Activated CD8-positive, alpha-beta memory T cell treated with anti-CD3 and anti-CD28 coated beads for 4 hours (primary cell): ENCODE results near the gene BRWD1.

Experiments
- DNase-seq, 2 donors: peaks; one replicate each; pipeline ENCODE4 v3.0.0-alpha.2; 2020; ENCODE audit warnings: low read depth in 2 of 2

BRWD1 gene

GRCh38 chr21:39313571-39314142, at the start of gene BRWD1:
TSS of gene BRWD1 (minus strand) at chr21:39313632. CDS start at chr21:39313491, 141 bp downstream.
- peak; percentile 50 for DNase-seq

- no peak for DNase-seq
These were observed 49.3 kb upstream of the BRWD1 start for GRCh38 chr21:39362733-39363132.

DNA sequence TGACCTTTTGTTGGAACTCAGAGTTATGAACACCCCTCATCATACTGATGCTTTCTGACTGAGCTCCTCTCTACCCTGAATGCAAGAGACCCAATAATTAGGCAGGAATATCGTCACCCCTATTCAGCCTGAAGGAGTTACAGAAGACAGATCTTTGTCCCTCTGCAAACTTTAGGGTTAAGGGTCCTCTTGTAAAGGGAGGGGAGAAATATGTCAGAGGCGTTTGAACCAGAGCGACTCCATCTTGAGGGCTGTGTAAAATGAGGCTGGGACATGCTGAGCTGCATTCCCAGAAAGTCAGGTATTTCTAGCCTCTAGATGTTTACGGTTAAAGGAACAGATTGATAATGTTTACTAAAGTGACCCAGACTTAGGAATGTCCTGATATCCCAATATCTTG, 46.0 kb upstream of the BRWD1 start:
- DNase-seq: no peak

- DNase-seq: no peak
These were observed 39.9 kb upstream of the BRWD1 start for GRCh38 chr21:39353295-39353694.

DNA sequence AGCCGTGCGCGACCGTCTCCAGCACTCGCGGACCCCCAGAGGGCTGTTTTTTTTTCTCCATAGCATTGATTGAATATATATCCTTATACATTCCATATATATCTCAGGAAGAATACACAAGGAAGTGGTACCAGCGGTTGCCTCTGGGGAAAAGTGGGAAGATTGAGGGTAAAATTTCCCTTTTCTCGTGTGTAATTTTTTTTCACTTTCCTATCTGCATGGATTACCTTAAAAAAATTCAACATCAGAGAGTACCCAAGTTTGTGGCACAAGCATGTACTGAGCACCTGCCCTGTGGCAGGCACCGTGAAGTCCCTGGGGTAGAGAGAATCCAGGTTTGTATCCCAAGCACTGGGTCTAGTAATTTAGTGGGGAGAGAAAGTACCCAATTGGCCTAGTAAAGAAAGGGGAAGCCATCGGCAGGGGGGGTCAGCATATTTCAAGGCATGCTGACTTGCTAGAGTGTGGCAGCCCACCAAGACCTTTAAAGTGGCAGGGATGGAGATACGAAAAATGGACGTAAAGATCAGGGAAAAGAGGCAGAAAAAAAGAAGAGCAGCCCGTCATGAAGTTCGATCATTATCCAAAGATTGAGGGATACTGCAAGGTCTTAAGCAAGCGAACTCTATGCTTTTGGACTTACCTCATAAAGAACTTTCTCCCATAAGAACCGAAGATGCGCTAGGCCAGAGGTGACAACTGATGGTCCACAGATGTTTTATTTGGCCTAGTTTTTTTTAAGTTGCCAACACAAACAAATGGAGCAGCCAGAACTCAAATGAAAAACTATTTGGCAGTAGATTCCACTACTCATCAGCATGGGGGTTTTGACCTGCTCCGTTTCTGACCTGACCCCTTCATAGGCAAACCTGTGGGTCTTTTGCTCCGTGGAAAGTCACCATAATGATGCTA, 36.9 kb upstream of the BRWD1 start:
- no peak for DNase-seq

DNA sequence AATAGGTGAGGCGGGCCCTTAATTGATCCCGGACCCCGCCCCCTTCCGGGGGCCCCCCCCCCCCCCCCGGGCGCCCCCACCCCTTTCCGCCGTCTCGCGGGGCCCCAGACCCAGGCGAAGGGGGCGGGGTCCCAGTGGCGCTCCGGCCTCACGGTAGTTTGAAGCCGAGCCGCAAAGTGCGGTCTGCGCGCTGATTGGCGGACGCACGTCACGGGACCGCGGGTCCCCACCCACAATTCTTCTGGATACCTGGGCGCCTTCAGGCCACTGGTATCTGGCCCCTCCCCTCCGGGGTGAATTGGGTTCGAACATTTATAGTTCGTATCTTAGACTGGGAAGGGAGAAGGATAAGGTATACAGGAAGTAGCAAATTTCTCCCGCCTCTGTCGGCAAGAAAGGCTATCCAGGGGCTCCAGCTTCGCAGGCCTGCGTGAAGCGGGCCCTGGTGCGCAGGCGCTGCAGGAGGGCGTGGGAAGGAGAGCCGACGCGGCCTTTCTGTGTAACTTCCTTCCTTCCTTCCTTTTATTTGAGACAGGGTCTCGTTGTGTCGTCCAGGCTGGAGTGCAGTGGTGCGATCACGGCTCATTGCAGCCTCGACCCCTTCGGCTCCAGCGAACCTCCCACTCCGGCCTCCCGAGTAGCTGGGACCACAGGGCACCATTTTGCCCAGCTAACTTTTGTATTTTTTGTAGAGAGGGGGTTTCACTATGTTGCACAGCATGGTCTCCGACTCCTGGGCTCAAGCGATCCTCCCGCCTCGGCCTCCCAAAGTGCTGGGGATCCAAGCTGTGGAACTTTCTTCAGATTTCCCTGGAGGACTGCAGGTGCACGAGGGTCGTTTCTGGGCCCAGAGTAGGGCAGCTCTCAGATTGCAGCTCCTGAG, 36.0 kb upstream of the BRWD1 start:
- peak; percentile 90 to 95 for DNase-seq

DNA sequence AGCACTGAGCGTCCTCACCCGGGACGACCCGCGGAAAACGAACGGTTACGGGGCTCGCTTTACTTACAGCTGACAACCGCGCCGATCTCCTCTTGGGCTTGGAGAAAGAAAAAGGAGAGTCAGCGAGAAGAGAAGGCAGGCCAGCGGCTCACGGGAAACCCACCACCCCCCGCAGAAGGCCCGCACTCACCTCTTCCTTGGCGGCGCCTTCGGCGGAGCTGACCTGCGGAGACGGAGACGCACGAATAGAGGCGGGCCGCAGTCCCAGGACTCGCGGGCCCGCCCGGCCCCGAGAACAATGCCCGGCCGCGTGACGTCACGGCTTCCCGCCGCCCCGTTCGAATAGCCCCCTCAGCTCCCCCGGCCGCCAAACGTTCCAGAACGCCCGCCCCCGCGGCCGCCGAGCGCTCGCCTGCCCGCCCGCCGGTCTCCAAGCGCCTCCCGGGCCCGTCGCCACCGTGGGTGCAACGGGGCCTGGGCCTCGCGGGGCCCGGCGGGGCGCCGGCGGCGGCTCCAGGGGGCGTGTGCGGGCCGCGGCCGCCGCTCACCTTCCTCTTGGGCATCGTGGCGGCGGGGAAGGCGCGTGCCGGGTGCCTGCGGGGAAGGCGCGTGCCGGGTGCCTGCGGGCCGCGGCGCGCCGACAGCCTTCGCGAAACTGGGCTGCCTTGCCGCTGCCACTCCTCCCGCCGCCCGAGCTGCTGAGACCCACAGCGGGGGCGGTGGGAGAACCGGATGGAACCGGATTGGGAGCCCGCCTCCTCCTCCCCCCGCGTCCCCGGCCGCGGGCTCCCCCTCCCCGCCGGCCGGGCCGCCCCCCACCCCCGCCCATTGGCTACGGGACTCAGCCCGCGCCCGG, 35.2 kb upstream of the BRWD1 start, which contains the start of gene HMGN1:
Gene HMGN1, minus strand, starts transcription at position 734 of the 856 bp plus-strand sequence. Its CDS starts 171 bp downstream, at position 563.
- DNase-seq: peak; percentile 73 to 82

GRCh38 chr21:39348040-39348354, 34.6 kb upstream of the BRWD1 start:
- no peak for DNase-seq

DNA sequence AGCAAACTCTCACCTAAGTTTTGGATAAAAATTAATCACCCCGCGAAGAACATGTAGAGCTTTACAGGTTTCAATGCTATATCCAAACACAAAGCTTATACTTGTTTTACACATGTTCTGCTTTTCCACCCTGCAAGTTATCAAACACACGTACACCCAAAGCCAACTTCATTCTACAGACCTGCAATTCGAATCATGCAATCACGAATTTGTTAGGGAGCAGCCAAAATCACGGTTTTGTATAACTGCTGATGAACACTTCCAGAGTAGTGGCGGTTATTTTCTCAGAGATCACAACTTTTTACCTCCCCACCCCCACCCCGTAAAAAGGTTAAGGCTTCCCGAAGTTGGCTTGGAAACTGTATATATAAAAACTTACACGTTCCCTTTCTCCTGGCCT, 34.1 kb upstream of the BRWD1 start:
- DNase-seq: no peak

DNA sequence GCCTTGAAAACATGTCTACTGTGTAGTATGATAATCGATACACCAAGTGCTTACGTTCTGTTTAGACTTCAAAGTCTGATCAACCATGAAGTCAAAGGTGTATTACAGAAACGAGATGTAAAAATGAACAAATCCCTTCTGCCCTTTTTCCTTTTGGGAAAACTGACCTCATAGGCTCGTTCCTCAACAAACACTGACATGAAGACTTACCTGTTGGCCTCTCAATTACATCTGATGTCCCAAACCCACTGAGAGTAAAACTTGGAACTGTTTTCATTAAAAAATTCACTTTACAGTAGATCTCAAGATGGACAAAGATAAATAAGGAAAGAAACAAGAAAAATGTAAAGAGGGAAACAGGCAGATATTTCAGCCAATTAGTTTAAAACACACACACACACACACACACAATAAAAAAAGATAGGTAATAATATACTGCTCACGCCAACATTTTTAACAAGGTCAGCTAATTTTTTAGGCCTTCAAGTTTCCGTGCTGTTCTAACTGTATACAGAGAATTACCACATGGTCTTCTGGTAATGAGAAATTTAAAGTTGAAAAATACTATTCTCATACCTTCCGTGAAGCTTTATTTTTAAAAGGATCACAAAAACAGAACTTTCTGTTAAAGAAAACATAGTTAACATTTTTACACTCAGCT, 33.4 kb upstream of the BRWD1 start:
- no peak for DNase-seq

DNA sequence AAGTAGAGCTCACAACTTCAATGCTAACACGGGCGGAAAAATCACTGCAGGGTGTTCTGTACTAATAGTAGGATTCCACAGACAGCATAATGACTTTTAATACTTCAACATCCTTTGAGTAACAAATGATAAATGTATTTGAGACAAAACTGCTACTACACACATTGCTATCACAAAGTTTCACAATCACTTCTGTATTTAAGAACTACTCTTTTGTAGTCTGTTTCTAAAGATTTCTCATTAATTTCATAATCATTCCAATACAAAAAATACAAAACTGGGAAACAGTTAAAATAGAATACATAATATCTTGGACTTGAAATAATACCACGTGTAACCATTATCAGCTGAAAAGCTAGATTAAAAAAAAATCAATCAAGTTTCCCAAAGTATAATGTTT, 32.8 kb upstream of the BRWD1 start:
- DNase-seq: no peak

GRCh38 chr21:39345440-39345839, 32.0 kb upstream of the BRWD1 start:
- no peak for DNase-seq

- no peak for DNase-seq
These were observed 31.4 kb upstream of the BRWD1 start for GRCh38 chr21:39344848-39345247.

DNA sequence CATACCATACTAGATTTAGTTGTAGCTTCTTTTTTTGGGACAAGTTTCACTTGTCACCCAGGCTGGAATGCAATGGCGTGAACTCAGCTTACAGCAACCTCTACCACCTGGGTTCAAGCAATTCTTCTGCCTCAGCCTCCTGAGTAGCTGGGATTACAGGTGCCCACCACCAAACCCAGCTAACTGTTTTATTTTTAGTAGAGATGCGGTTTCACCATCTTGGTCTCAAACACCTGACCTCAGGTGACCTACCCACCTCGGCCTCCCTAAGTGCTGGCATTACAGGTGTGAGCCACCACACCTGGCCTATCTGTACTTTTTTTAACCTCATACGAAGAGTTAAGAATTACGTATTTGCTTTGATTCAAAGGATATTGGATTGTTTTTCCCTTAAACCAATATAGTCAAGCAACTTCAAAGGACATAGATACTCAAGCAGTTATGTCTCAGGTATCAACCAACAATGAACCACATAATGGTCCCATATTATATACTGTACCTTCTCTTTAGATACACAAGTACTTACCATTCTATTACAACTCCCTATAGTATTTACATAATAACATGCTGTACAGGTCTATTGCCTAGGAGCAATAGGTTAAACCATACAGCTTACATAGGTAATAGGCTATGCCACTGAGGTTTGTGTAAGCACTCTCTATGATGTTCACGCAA, 28.0 kb upstream of the BRWD1 start:
- no peak for DNase-seq

DNA sequence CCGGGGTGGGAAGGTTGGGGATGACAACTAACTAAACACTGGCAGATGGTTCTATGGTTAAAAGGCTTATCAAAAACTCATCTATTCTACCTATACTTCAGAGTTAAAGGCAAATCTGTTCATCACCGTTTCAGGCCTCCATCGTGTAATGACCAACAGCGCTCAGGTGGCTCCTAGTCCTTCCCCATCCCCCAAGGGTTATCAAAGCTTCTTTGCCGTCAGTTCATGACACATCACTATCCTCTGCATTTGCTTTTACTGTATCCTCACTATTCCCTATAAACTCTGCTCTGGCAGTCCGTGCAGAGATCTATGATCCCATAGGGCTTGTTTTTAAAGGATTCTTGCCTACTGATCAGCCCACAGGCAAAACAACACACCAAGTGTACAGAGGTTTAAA, 27.3 kb upstream of the BRWD1 start:
- no peak for DNase-seq

DNA sequence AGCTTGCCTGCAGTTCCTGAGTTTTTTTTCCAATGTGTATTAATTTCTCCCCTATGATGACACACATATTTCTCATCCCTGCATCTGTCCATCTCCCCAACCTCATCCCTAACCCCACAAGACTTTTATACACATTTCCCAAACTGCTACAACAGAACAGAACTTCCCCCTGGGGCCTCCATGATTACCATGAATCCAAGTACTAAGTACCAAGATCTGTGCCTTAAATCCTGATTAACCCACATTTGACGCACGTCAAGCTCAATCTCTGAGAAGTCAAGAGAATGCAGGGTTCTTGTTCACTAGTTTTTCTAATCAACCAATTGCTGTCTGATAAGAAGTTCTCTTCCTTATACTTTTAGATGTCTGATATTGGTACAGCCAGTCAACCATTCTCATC, 25.8 kb upstream of the BRWD1 start:
- DNase-seq: no peak

GRCh38 chr21:39336457-39337008, 23.1 kb upstream of the BRWD1 start:
- DNase-seq: no peak

DNA sequence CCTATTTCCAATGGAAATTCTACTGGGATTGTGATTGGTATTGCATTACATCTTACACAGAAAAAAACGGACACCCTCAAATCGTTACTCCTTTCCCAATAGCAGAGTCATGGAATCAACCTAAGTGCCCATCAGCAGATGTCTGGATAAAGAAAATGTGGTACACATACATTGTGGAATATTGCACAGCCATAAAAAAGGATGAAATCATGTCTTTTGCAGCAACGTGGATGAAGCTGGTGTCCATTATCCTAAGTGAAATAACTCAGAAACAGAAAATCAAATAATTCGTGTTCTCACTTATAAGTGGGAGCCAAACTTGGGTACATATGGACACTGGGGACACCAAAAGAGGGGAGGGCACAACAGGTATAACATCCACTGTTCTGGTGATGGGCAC, 21.2 kb upstream of the BRWD1 start:
- DNase-seq: no peak

- DNase-seq: no peak
These were observed 18.7 kb upstream of the BRWD1 start for GRCh38 chr21:39332175-39332574.

DNA sequence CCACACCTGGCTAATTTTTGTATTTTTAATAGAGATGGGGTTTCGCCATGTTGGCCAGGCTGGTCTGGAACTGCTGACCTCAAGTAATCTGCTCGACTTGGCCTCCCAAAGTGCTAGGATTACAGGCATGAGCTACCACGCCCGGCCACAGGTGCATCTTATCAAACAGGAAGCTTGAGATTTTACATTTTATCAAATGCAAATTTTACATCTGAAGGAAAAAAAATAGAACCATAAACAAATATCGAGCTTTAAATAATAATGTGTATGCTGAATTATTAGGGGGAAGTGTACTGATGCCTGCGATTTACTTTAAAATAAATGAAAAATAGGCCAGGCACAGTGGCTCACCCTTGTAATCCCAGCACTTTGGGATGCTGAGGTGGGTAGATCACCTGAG, 16.6 kb upstream of the BRWD1 start:
- DNase-seq: no peak
